HEK293 (cell line): ENCODE results near the gene IGFBP2.

ENCODE experiments used
- CTCF ChIA-PET: fragments of 350-600 bp; formaldehyde crosslinking; extraction: SDS; loops from one replicate; lab custom pipeline; 2021; ENCODE audit warnings: antibody characterized with exemption; lab: Yijun Ruan, JAX
- POLR2A ChIA-PET: fragments of 300-600 bp; formaldehyde crosslinking; extraction: SDS; loops from one replicate; lab custom pipeline; 2020; ENCODE audit warnings: antibody characterized with exemption, inconsistent platforms; lab: Yijun Ruan, JAX
- H3K27ac ChIP-seq: fragments of 200-500 bp; sonication (Bioruptor generic); 2 replicates; pipeline ENCODE4 v1.5.1; 2014; ENCODE audit warnings: low read depth, low read length, control low read depth, inconsistent platforms; ENCODE audit errors: extremely low read depth
- H3K36me3 ChIP-seq, 2 experiments: fragments of 200-500 bp in 1 of 2; sonication (Bioruptor generic) in 1 of 2; 1 replicate in 1 of 2; 2 replicates in 1 of 2; pipeline ENCODE4 v1.5.1; 2014 to 2017; ENCODE audit warnings: inconsistent platforms in 2 of 2, low read length in 2 of 2; ENCODE audit not compliant: control insufficient read depth in 2 of 2, insufficient read depth in 1 of 2
- H3K4me1 ChIP-seq: fragments of 200-500 bp; sonication (Bioruptor generic); 2 replicates; pipeline ENCODE4 v1.5.1; 2014; ENCODE audit warnings: mild to moderate bottlenecking, low read length, inconsistent platforms; ENCODE audit not compliant: control insufficient read depth, insufficient read depth
- H3K4me3 ChIP-seq: 2 replicates; pipeline ENCODE4 v1.5.1; 2011; ENCODE audit warnings: low read depth, mild to moderate bottlenecking, control low read depth, low read length, moderate library complexity
- H3K9me3 ChIP-seq: fragments of 200-500 bp; sonication (Bioruptor generic); 2 replicates; pipeline ENCODE4 v1.5.1; 2014; ENCODE audit warnings: low read depth, low read length, inconsistent platforms; ENCODE audit not compliant: control insufficient read depth, insufficient read depth
- ATF2 ChIP-seq: fragments of 450-650 bp; formaldehyde crosslinking; IDR thresholded peaks from 2 replicates; pipeline ENCODE4 v1.5.1; 2016; ENCODE audit warnings: missing biosample characterization, missing genetic modification characterization, low read depth
- KLF9 ChIP-seq: fragments of 450-650 bp; formaldehyde crosslinking; IDR thresholded peaks from 2 replicates; pipeline ENCODE4 v1.5.1; 2016; ENCODE audit warnings: missing biosample characterization, missing genetic modification characterization, low read depth
- MZF1 ChIP-seq: fragments of 450-650 bp; formaldehyde crosslinking; IDR thresholded peaks from 2 replicates; pipeline ENCODE4 v1.5.1; 2017; ENCODE audit warnings: missing biosample characterization, missing genetic modification characterization, borderline replicate concordance
- PATZ1 ChIP-seq: fragments of 450-650 bp; formaldehyde crosslinking; IDR thresholded peaks from 2 replicates; pipeline ENCODE4 v1.5.1; 2016; ENCODE audit warnings: missing biosample characterization, missing genetic modification characterization
- SETDB1 ChIP-seq: IDR thresholded peaks from one replicate; pipeline ENCODE4 v1.6.1; 2017; ENCODE audit warnings: mild to moderate bottlenecking, low read length, moderate library complexity, mixed read lengths; ENCODE audit not compliant: insufficient read length
- SP7 ChIP-seq: fragments of 450-650 bp; formaldehyde crosslinking; IDR thresholded peaks from 2 replicates; pipeline ENCODE4 v1.5.1; 2016; ENCODE audit warnings: missing biosample characterization, missing genetic modification characterization
- YY2 ChIP-seq: fragments of 450-650 bp; formaldehyde crosslinking; IDR thresholded peaks from 2 replicates; pipeline ENCODE4 v1.5.1; 2016; ENCODE audit warnings: missing biosample characterization, missing genetic modification characterization
- ZNF148 ChIP-seq: fragments of 450-650 bp; formaldehyde crosslinking; IDR thresholded peaks from 2 replicates; pipeline ENCODE4 v1.5.0; 2017; ENCODE audit warnings: missing biosample characterization, missing genetic modification characterization, borderline replicate concordance
- ZNF155 ChIP-seq: fragments of 450-650 bp; formaldehyde crosslinking; IDR thresholded peaks from 2 replicates; pipeline ENCODE4 v1.5.1; 2016; ENCODE audit warnings: missing biosample characterization, missing genetic modification characterization
- ZNF202 ChIP-seq: fragments of 450-650 bp; formaldehyde crosslinking; IDR thresholded peaks from 2 replicates; pipeline ENCODE4 v1.5.1; 2016; ENCODE audit warnings: missing biosample characterization, missing genetic modification characterization, borderline replicate concordance
- ZNF211 ChIP-seq: fragments of 450-650 bp; formaldehyde crosslinking; IDR thresholded peaks from 2 replicates; pipeline ENCODE4 v1.5.1; 2016; ENCODE audit warnings: low read depth, missing biosample characterization, missing genetic modification characterization
- ZNF24 ChIP-seq: fragments of 450-650 bp; formaldehyde crosslinking; IDR thresholded peaks from 2 replicates; pipeline ENCODE4 v1.5.1; 2016; ENCODE audit warnings: missing biosample characterization, missing genetic modification characterization
- ZNF248 ChIP-seq: fragments of 450-650 bp; formaldehyde crosslinking; IDR thresholded peaks from 2 replicates; pipeline ENCODE4 v1.5.1; 2017; ENCODE audit warnings: missing biosample characterization, missing genetic modification characterization
- ZNF366 ChIP-seq: fragments of 450-650 bp; formaldehyde crosslinking; conservative IDR thresholded peaks from 2 replicates; pipeline ENCODE4 v1.5.1; 2016; ENCODE audit warnings: missing biosample characterization, missing genetic modification characterization
- ZNF529 ChIP-seq: fragments of 450-650 bp; formaldehyde crosslinking; IDR thresholded peaks from 2 replicates; pipeline ENCODE4 v1.5.1; 2017; ENCODE audit warnings: missing genetic modification characterization, missing biosample characterization; ENCODE audit not compliant: insufficient replicate concordance
- ZNF561 ChIP-seq: fragments of 450-650 bp; IDR thresholded peaks from 2 replicates; pipeline ENCODE4 v1.5.1; 2018; ENCODE audit warnings: missing biosample characterization, missing genetic modification characterization, borderline replicate concordance
- ZNF639 ChIP-seq: fragments of 450-650 bp; formaldehyde crosslinking; IDR thresholded peaks from 2 replicates; pipeline ENCODE4 v1.5.1; 2016; ENCODE audit warnings: missing biosample characterization, missing genetic modification characterization
- ZNF791 ChIP-seq: fragments of 450-650 bp; formaldehyde crosslinking; IDR thresholded peaks from 2 replicates; pipeline ENCODE4 v1.5.1; 2016; ENCODE audit warnings: missing biosample characterization, missing genetic modification characterization
- TF ChIP-seq, protein P1 (sequence below): fragments of 450-650 bp; formaldehyde crosslinking; IDR thresholded peaks from 2 replicates; pipeline ENCODE4 v1.5.1; 2016; ENCODE audit warnings: missing biosample characterization, missing genetic modification characterization

Gene IGFBP2

GRCh38 chr2:216624251-216624650 is 9.0 kb upstream of the IGFBP2 start:
- POLR2A ChIA-PET = no interaction called here
- TF ChIP-seq ZNF24 (tag by site-specific recombination) = no peak
- no peak for TF ChIP-seq ZNF148
- no peak for TF ChIP-seq SETDB1
- TF ChIP-seq SP7 (tag by site-specific recombination) = no peak
- TF ChIP-seq ZNF529 = no peak
- TF ChIP-seq ATF2 = no peak
- TF ChIP-seq PATZ1 (tag by site-specific recombination) = no peak
- no peak for TF ChIP-seq YY2 (tag by site-specific recombination)
- no peak for TF ChIP-seq ZNF202 (tag by site-specific recombination)
- TF ChIP-seq KLF9 (tag by site-specific recombination) = no peak
- no peak for TF ChIP-seq ZNF211 (tag by site-specific recombination)
- no peak for TF ChIP-seq ZNF155
- no peak for TF ChIP-seq ZNF366
- no peak for TF ChIP-seq ZNF639 (tag by site-specific recombination)
- no peak for TF ChIP-seq ZNF791
- no peak for TF ChIP-seq MZF1 (tag by site-specific recombination)
- no peak for TF ChIP-seq ZNF248 (tag by site-specific recombination)
- no peak for TF ChIP-seq ZNF561
- TF ChIP-seq, protein P1, sequence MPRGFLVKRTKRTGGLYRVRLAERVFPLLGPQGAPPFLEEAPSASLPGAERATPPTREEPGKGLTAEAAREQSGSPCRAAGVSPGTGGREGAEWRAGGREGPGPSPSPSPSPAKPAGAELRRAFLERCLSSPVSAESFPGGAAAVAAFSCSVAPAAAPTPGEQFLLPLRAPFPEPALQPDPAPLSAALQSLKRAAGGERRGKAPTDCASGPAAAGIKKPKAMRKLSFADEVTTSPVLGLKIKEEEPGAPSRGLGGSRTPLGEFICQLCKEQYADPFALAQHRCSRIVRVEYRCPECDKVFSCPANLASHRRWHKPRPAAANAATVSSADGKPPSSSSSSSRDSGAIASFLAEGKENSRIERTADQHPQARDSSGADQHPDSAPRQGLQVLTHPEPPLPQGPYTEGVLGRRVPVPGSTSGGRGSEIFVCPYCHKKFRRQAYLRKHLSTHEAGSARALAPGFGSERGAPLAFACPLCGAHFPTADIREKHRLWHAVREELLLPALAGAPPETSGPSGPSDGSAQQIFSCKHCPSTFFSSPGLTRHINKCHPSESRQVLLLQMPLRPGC (tag by site-specific recombination) = no peak
- Histone ChIP-seq H3K4me1 (no peaks in the 10 kb centered on the region; the same call in 1 of the 2 replicates), H3K27ac (no peak overlapping the region), H3K36me3 (no peaks in the 10 kb centered on the region), H3K9me3 (no peaks in the 10 kb centered on the region), H3K4me3 (no peak overlapping the region)
- CTCF ChIA-PET = no interaction called here
